SK-N-MC (cell line): ENCODE measurements around the gene SIN3A.

Experiments
- EZH2 ChIP-seq: fragments of 200-600 bp; sonication (generic); IDR thresholded peaks from one replicate; pipeline ENCODE4 v1.6.1; 2017; ENCODE audit warnings: antibody characterized with exemption
- FOXP2 ChIP-seq: optimal IDR thresholded peaks from 2 replicates; pipeline ENCODE3; 2011; ENCODE audit warnings: mild to moderate bottlenecking, moderate library complexity; ENCODE audit not compliant: insufficient read depth; ENCODE audit errors: extremely low read length, control extremely low read depth
- POLR2AphosphoS5 ChIP-seq: IDR thresholded peaks from 2 replicates; pipeline ENCODE4 v1.6.1; 2012; ENCODE audit warnings: mild to moderate bottlenecking, low read depth, low read length, borderline replicate concordance

DNA sequence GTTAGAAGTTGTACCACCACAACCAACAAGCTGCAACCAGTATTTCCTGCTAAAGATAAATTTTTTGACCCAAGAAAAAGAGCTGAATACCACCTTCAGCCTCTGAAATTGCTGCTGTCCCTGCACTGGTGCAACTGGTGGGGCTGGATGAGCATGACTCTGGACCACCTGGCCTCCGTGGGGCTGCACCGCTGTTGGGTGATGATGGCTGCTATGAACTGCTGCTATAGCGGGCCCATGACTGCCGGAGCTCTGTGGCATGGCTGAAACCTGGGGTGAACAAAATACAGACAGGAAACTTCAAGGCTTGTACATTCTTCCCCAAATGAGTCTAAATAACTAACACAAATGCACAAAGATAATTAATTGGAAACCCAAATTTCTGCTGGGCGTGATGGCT lies 28.9 kb downstream of the SIN3A start:
- TF ChIP-seq EZH2 (no peak), POLR2AphosphoS5 (no peak), FOXP2 (no peak)
